ENCODE results near the gene GLRX.
"Not testable (repeated sequence)": the region's sequence is repeated elsewhere in the genome, so short reads cannot be mapped to it uniquely, and the experiment has no call there.

Gene GLRX

GRCh38 chr5:95818181-95819147 lies 4.1 kb downstream of the GLRX start:
- DNase-seq (ENCODE audit: low read depth), result no peak
- no peak for TF ChIP-seq CTCF (conservative IDR thresholded peaks at IDR 0.05; ENCODE audit: low read length)
- no peak overlapping the region for H3K4me3 ChIP-seq (ENCODE audit: low read length)

- no peak for TF ChIP-seq CTCF (conservative IDR thresholded peaks at IDR 0.05; ENCODE audit: low read length)
- peak; percentile 58 for DNase-seq (ENCODE audit: low read depth)
- H3K4me3 ChIP-seq (ENCODE audit: low read length), result no peak overlapping the region
Observed at GRCh38 chr5:95817430-95817829, 5.1 kb downstream of the GLRX start.

GRCh38 chr5:95816776-95817175 lies 5.8 kb downstream of the GLRX start:
- H3K4me3 ChIP-seq (ENCODE audit: low read length), result no peak overlapping the region

GRCh38 chr5:95816341-95816740 lies 6.2 kb downstream of the GLRX start:
- DNase-seq (ENCODE audit: low read depth), result no peak
- no peak for TF ChIP-seq CTCF (conservative IDR thresholded peaks at IDR 0.05; ENCODE audit: low read length)
- H3K4me3 ChIP-seq (ENCODE audit: low read length), result no peak overlapping the region

More at GRCh38 chr5:95816776-95817175, 5.8 kb downstream of the GLRX start:
- DNase-seq (ENCODE audit: low read depth), result no peak
- TF ChIP-seq CTCF (conservative IDR thresholded peaks at IDR 0.05; ENCODE audit: low read length), result no peak

- no peak for DNase-seq (ENCODE audit: low read depth)
- H3K4me3 ChIP-seq (ENCODE audit: low read length), result no peak overlapping the region
- TF ChIP-seq CTCF (conservative IDR thresholded peaks at IDR 0.05; ENCODE audit: low read length), result no peak
Observed at GRCh38 chr5:95815155-95815729, 7.3 kb downstream of the GLRX start.

GRCh38 chr5:95813035-95813434 lies 9.5 kb downstream of the GLRX start:
- H3K4me3 ChIP-seq (ENCODE audit: low read length); DNase-seq (ENCODE audit: low read depth): not testable (repeated sequence)

- TF ChIP-seq CTCF (conservative IDR thresholded peaks at IDR 0.05; ENCODE audit: low read length), result no peak
- H3K4me3 ChIP-seq (ENCODE audit: low read length), result no peak overlapping the region
- no peak for DNase-seq (ENCODE audit: low read depth)
Observed at GRCh38 chr5:95812074-95812471, 10.5 kb downstream of the GLRX start.

- not testable (repeated sequence) for H3K4me3 ChIP-seq (ENCODE audit: low read length); DNase-seq (ENCODE audit: low read depth)
Observed at GRCh38 chr5:95811461-95812073, 11.0 kb downstream of the GLRX start.

- not testable (repeated sequence) for H3K4me3 ChIP-seq (ENCODE audit: low read length); DNase-seq (ENCODE audit: low read depth)
Observed at GRCh38 chr5:95811126-95811423, 11.5 kb downstream of the GLRX start.
